Right ventricle myocardium inferior (tissue), 1 donor: Measurements from ENCODE around the gene ZCCHC9. TPM values are rescaled to one million over a fixed set of nuclear protein-coding genes. Genes with fewer than 3 reads are reported as not detected.
"Not testable (repeated sequence)": the region's sequence is repeated elsewhere in the genome, so short reads cannot be mapped to it uniquely, and the experiment has no call there.

Source experiments
- ATAC-seq: fragments of 200-7000 bp; cut with Tn5 transposase; one replicate; pipeline ENCODE4 v1.9.1; 2020; ENCODE audit warnings: mild to moderate bottlenecking, moderate library complexity
- DNase-seq: peaks from one replicate; pipeline ENCODE4 v3.0.0; 2021; ENCODE audit errors: missing footprints
- intact Hi-C: fragments of 100-400 bp; cut with DNase I; formaldehyde crosslinking; loops from one replicate; pipeline ENCODE4 v1.11.0; 2022
- total RNA-seq: library from RNA; stranded (reverse); fragmentation: NEBNext Ultra II Directional; extraction: Animal tissue kit (Norgen Biotek cat#: 25700); gene quantifications from one replicate; pipeline ENCODE4 v1.2.1, GENCODE V29; 2021
- donor health status: DM: no; HTN: yes; CAD: no; lungs with severe emphysema.

ZCCHC9 gene
- total RNA-seq, 1 donor from 2014 or later = 10.8 TPM

GRCh38 chr5:81297531-81297930 is 3.9 kb upstream of the ZCCHC9 start:
- ATAC-seq (no peak), DNase-seq (no peak)
- intact Hi-C loops = loop anchor here (5.0 to 10.0 kb wide), 2 partner anchors 95 to 603 kb away; no protein-coding TSS in a partner anchor

GRCh38 chr5:81300921-81301270 is 491 bp upstream of the ZCCHC9 start:
- ATAC-seq (peak; percentile 2), DNase-seq (no peak)
- intact Hi-C loops = no loop called here

DNA sequence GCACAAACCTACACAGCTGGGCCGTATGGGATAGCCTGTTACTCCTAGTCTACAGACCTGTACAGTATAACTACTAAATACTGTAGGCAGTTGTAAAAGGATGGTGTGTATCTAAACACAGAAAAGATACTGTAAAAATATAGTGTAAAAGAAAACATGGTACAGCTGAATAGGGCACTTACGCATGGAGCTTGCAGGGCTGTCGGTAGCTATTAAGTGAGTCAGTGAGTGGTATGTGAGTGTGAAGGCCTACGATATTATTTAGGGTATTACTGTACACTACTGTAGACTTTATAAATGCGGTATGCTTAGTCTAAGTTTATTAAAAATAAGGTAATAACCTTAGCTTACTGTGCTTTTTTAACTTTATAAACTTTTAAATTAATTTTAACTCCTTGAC is 1.2 kb downstream of the ZCCHC9 start:
- DNase-seq (no peak), ATAC-seq (no peak)
- intact Hi-C loops = no loop called here

DNA sequence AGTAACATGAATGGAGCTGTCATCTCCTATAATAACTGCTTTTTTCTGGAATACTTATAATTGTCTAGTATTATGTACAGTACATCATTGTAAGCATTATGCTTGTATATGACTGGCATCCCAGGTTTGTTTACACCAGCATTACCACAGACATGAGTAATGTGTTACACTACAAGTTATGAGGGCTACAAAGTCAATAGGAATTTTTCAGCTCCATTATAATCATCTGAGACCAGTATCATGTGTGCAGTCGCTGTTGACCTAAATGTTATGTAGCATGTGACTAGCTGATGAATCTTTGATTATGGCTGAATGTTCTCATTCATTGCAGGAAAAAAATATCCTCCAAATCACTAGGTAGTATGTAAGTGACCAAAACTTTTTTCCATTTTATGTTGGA is 2.2 kb downstream of the ZCCHC9 start:
- DNase-seq = no peak
- no peak for ATAC-seq
- intact Hi-C loops = no loop called here

DNA sequence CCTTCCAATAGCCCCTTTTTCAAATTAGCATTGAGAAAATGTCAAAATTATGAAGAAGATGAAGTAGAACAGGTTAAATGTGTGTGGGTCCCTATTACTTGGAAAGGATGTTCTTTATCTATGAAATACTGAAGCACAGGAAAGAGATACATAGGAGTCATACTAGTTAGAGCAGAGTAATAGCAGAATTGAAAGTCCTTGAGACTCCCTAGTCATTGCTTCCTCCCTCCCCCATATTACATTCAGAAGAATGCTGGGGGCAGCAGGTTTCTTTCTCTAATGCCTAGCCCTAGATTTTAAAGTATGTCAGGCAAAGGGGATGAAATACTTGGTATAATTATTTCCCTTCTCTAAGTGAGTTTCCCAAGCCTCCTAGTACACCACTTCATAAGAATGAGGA is 4.4 kb downstream of the ZCCHC9 start:
- intact Hi-C loops = no loop called here
- ATAC-seq = no peak
- no peak for DNase-seq

- ATAC-seq = no peak
- intact Hi-C loops = no loop called here
- no peak for DNase-seq
These were observed 7.4 kb downstream of the ZCCHC9 start for GRCh38 chr5:81308836-81309235.

DNA sequence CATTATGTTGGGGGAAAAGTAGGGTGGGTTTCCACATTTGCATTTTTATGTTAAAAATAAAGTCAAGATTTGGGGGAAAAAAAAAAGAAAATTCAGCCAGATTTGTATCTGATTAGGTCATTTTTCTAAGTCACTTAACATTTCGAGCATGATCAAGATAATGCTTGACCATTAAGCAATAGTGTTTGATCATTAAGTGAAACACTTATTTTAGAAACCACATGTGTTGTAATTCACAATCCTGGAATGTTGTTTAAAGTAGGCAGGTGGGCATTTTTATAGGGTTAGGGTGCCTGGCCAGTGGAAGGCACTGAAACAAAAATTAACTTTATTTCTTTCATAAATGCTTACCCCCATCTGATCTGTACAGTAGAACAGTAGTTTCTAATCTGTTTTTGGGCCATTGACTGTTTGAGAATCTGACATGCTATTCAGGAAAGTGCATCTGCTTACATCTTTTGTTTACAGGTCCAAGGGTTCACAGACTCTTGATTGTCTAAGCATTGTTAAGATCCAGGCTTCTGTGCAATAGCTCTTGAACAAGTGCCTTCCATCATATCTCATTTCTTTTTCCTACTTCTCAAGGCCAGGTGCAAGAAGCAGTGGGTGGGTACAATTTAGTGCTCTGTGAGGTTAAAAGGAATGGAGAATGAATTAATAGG is 9.1 kb downstream of the ZCCHC9 start:
- ATAC-seq (no peak), DNase-seq (no peak)
- intact Hi-C loops = no loop called here

- no peak for DNase-seq
- intact Hi-C loops = no loop called here
These were observed 11.9 kb downstream of the ZCCHC9 start for GRCh38 chr5:81313278-81313677.

DNA sequence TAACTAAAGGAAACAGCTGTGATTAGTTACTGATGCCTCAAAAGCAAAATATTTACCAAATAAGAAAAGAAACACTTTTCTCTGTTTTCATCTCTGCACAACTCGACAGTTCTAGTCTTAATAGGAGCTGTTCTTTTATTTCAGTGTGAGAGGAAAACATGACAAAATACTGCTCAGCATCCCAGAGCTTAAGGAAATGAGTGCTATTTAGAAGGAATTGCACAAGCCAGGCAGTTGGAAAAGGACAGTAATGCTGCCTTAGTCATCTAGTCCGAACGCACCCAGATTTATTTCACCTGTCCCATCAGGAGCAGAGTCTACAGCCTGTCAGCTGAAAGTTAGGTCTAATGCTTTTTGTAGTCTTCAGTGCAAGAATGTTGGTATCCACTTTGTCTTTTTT is 12.3 kb downstream of the ZCCHC9 start:
- ATAC-seq (no peak), DNase-seq (no peak)
- intact Hi-C loops = no loop called here

More at GRCh38 chr5:81313278-81313677, 11.9 kb downstream of the ZCCHC9 start:
- no peak for ATAC-seq

GRCh38 chr5:81314581-81314980 is 13.2 kb downstream of the ZCCHC9 start:
- ATAC-seq (no peak), DNase-seq (no peak)
- intact Hi-C loops = no loop called here

DNA sequence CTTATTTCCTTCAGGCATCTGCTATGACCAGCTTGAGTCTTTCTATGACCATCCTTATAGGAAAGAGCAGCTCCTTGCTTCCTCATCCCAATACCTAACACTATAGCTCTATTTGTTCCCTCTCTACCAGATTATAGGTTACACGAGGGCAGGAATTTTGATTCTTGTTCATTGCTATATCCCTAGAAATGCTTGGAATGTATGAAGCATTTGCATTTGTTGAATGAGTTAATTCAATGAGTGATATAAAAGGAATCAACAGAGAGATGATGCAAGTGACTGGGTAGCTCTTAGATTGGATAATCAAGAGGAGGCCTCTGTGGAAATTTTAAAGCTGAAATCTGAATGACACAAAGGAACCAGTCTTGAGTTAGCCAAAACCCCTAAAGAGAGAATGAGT is 13.9 kb downstream of the ZCCHC9 start:
- intact Hi-C loops = no loop called here
- no peak for DNase-seq
- no peak for ATAC-seq

GRCh38 chr5:81315830-81316229 is 14.4 kb downstream of the ZCCHC9 start:
- DNase-seq = no peak
- no peak for ATAC-seq
- intact Hi-C loops = no loop called here

GRCh38 chr5:81316571-81316970 is 15.2 kb downstream of the ZCCHC9 start:
- no peak for DNase-seq
- ATAC-seq = no peak
- intact Hi-C loops = no loop called here

GRCh38 chr5:81317536-81317935 is 16.1 kb downstream of the ZCCHC9 start:
- no peak for ATAC-seq
- intact Hi-C loops = no loop called here
- DNase-seq = no peak

GRCh38 chr5:81326554-81326953 is 25.2 kb downstream of the ZCCHC9 start:
- ATAC-seq = no peak
- intact Hi-C loops = no loop called here
- DNase-seq = no peak

GRCh38 chr5:81334304-81335061 is 33.1 kb downstream of the ZCCHC9 start:
- ATAC-seq (peak; percentile 59), DNase-seq (no peak)
- intact Hi-C loops = no loop called here

DNA sequence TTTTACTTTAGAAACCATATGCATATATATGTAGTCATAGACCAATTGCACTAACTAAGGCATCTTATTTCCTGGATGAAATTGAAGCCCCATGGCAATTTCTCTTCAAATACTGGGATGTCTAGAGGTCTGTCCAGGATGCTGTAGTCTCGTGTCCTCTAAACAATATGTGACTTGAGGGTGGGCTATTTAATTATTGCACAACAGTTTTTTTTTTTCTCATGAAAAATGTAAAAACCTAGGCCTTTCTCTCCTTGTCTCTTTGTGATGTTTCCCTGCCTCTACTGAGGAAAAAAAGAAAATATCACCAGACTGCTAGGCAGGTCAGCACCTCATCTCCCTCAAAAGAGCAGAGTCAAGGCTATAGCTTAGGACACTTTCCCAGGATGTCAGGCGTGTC is 34.6 kb downstream of the ZCCHC9 start:
- intact Hi-C loops = no loop called here
- DNase-seq (no peak), ATAC-seq (no peak)

- ATAC-seq = no peak
- intact Hi-C loops = no loop called here
- DNase-seq = no peak
These were observed 35.2 kb downstream of the ZCCHC9 start for GRCh38 chr5:81336556-81336955.

GRCh38 chr5:81337803-81338202 is 36.4 kb downstream of the ZCCHC9 start:
- no peak for ATAC-seq
- DNase-seq = no peak
- intact Hi-C loops = no loop called here

GRCh38 chr5:81338213-81338612 is 36.8 kb downstream of the ZCCHC9 start:
- ATAC-seq, DNase-seq, intact Hi-C loops: not testable (repeated sequence)

GRCh38 chr5:81344736-81345135 is 43.3 kb downstream of the ZCCHC9 start:
- ATAC-seq (no peak), DNase-seq (no peak)
- intact Hi-C loops = no loop called here
